HG02973 (cell line): Measurements from ENCODE around the gene TMEM213.
A peak's percentile ranks its signal among the peaks of the same experiment; 100 is the strongest.

Source experiments
- ATAC-seq: cut with Tn5 transposase; IDR thresholded peaks from one replicate; pipeline ENCODE4 v1.9.1; 2021; ENCODE audit warnings: moderate library complexity; ENCODE audit not compliant: unreplicated experiment

Gene TMEM213

DNA sequence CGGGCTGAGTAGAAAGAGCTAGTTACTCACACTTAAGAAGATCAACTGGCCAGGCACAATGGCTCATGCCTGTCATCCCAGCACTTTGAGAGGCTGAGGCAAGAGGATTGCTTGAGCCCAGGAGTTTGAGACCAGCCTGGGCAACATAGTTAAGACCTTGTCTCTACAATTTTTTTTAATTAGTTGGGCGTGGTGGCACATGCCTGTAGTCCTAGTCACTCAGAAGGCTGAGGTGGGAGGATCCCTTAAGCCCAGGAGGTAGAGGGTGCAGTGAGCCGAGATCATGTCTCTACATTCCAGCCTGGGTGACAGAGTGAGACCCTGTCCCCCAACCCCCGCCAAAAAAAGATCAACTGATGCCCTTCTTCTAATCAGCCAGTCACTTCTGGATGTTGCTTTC is 74.8 kb downstream of the TMEM213 start:
- ATAC-seq, result no peak

DNA sequence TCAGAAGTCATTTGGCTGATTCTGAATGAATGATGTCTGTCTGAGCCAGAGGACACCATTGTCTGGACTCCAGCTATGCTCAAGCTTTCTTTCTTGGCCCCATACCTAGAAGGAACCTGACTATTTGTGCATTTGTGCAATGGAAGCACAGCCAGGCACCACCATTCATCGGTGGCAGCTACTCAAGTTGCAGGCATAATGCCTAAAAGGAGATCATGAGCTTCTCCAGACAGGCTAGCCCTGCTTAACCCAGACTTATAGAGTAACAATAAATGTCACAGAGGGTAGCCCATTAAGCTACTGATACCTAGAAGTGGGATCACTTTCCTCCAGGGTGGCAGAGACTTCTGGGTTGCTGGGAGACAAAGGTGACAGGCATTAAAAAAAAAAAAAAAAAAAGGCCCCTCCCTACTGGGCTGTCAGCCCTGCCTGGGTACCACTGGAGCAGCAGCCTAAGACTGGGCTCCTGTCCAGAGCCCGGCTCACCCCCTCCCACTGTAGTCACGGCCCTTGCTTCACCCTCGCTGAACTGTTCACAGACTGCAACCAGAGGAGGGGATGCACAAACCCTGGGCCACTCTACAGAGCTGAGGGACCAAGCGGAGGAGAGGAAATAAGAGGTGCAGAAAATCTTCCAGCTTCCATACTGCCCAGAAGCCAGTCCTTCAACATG is 75.6 kb downstream of the TMEM213 start:
- ATAC-seq, result no peak

DNA sequence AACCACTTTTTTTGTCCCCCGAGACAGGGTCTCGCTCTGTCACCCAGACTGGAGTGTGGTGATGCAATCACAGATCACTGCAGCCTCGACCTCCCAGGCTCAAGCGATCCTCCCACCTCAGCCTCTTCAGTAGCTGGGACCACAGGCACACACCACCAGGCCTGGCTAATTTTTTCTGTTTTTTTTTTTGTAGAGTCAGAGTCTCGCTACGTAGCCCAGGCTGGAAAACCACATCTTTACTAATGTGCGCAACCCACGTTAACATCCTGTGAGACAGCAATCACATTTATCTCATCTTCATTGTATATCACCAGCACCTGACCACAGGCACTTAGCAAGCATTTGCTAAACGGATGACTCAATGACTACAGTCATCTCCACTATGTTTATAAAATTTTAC is 78.0 kb downstream of the TMEM213 start:
- no peak for ATAC-seq

DNA sequence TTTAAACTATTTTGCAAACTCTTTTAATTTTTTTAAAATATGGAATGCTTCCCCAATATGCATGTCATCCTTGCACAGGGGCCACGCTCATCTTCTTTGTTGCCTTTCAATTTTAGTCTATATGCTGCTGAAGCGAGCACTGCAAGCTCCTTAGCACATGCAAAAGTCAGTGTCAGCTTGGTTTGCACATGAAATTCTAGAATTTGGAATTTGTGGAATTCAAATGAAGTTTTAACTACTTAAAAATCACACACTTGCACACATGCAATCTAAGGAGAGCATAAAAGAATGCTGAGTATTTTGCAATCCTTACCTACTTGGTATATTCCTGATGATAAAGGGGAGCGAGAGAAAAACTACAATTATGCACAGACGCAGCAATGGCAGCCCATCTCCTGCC is 78.5 kb downstream of the TMEM213 start:
- ATAC-seq, result no peak

DNA sequence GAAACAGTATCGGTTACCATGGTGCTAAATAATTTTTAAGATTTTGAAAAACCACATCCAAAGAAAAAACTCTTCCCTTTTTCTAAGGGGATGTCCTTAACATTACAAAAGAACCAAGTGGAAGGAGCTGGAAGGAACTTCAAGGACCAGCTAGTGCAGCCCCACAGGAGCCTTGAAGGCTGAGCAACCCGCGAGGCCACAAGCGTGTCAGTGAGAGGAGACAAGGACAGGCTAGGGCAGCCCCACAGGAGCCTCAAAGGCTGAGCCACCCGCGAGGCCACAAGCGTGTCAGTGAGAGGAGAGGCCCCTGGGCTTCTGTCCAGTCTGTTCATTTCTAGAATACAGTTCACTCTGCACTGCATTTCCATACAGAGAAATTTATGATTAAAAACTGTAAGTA is 80.3 kb downstream of the TMEM213 start:
- ATAC-seq, result no peak

DNA sequence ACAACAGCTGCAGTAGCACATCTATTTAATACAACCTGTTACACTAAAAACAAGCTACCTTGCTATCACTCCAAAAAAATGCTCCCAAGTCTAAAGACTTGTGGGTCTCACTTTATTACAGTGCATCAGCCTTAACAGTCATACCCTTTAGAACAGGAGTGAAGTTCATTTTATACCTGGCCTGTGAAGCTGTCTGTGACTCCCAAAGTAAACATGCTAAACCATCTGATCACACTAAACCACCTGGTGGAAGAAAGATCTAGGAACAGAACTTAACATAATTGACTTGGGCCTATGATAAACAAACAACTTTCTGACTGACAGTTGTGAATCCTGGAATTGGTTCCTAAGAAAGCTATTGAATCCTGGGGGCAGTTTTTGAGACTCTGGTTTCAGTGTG is 81.1 kb downstream of the TMEM213 start:
- no peak for ATAC-seq

DNA sequence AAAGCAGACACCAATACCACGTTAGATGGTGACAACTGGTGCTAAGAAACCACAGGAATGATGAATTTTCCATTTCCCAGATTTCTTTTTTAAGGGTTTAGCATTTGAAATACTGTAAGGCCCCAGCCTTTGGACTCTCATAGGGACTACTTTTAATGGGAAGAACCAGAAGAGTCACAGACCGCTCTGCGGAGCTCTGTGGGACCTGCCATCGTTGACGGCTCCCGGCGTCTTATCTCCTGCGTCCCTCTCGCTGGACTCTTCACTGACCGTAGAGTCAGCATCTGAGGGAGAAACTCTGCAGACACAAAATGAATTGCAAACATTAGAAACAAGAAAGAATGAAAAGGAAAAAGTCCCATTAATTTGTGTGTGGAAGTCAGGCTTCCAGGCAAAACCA is 81.6 kb downstream of the TMEM213 start:
- ATAC-seq, result no peak

DNA sequence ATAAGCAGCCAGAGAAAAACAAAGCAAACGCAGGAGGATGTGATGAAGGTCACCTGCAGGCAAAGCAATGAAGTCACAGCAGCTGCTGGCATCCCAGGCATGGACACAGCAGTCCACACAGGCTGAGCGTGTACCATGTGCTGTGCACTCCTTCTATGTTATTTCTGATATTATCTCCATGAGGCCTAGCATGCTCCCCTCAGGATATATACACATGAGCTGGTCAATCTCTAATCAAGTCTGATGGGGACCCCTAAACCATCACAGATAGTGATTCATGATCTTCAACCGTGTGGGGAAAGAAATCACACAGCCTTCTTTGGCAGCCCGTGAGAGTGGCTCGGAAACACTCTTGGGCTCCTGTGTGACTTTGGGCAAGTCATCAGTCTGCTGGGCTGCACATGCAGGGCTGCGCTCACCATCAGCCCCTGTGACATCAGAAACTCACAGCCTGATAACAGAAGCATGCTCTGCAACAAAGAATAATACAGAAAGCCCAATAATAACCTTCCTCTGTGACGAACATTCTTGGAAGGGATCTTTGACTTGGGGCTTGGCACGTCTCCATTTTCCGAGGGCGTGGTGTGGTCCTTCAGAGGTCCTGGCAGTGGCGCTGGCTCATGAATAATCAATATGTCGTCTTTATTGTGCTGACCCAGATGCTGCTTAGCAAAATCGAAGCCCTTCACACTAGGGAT is 83.2 kb downstream of the TMEM213 start:
- ATAC-seq, result no peak

DNA sequence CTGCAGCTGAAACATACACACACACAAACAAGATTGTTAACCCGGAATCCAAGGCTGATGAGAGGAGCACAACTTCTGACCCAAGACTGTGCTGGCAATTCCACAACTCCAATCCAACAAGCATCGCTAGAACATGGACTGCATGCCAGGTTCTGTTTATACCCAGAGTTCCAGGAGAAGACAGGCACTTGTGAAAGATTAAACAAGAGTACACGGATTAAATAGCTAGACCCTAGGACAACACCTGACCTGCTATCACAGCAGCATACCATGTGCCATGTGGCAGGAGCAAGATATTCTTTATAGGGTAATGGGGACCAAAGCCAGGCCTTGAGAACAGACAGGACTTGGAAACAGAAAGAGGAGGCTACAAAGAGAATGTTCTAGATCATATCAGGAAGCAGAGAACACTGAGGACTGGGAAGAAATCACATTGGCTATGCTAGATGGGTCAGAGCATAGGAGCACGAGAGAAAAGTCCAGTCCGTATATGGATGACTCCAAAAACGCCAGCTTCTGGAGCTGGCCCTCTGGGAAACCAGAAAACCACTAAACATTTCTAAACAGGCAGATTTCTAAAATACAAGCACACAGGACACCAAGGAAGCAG is 83.9 kb downstream of the TMEM213 start:
- ATAC-seq, result no peak

DNA sequence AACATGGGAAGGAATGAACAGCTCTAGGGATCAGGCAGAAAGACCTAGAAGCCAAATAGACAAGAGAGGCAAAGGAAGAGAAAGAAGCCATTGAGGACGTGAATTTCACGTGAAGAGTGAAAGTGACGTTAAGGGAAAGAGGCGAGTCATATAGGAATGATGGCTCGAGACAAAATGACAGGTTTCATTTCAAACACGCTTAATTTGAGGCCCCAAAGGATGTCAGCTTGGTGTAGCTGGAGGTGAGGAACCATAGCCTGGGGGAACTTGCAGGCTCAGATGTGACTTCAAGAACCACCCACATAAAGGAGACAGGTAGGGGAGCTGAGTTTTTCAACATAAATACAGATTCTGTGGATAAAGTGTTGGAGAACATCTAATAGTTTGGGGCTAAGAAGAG is 84.5 kb downstream of the TMEM213 start:
- ATAC-seq, result no peak

DNA sequence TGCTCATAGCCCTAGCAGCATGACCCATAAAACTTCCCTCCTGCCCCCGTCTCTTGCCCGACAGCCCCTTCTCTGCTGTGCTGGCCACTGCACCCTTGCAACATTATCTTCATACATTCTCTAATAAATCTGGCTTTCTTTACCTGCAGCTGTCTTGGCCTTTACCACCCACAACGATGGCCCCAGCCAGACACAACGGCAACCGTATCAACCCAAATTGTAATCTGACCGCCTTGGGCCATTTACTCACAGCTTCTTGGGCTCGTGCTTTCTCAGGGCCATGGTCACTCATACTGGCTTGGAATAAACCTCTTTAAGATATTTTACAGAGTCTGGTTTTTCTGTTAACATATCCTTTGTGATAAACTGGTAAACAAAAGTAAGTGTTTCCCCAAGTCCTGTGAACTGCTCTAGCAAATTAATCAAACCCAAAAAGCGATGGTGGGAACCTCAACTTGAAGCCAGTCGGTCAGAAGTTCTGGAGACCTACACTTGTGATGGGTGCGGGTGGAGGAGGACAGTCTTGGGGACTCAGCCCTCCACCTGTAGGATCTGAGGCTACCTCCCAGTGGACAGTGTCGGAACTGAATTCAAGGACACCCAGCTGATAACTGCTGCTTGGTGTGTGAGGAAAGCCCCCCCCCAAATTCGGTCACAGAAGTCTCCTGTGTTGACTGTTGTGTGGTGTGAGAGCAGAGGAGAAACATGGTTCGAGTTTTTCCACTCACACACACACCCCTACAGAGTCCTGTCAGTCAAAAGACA is 87.8 kb downstream of the TMEM213 start:
- no peak for ATAC-seq

DNA sequence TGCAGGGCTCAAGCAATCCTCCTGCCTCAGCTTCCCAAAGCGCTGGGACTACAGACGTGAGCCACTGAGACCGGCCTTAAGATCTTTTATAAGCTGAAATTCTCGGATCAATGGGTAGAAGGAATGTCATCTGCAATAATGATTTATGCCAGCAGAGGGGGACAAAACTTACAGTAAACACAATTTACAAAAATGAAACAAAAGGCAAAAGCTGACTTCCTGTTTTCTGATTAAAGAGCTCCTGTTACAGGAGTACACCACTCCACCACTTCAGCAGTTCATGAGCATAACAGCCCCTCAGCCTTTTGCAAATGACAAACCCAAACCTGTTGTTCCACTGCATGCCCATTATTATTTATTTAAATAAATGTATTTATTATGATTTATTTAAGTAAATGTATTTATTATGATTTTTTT is 88.7 kb downstream of the TMEM213 start:
- peak; percentile 83 for ATAC-seq

DNA sequence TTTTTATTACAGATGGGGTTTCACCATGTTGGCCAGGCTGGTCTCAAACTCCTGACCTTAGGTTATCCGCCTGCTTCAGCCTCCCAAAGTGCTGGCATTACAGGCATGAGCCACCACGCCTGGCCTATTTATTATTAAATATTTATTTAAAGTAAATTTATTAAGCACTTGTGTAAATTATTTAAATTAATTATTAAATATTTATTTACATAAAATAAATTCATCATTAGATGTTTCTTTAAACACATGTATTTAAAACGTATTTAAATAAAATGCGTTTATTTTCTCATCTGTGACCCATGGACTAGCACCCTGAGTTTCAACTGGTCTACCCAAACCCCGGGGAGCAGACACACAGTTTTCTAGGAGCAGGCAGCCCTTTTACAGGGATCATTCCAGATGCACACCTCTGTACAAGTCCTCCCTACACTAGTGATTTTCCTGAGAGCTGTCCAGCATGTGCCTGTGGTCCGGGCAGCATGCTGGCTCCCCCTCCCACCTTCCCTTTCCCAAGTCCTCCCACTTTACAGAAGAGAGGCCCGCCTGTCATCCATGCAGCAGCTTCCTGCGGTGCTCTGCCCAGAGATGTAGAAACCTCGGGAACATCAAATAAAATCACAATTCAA is 89.4 kb downstream of the TMEM213 start:
- ATAC-seq, result no peak
